Heart right ventricle (tissue), 16 donors: ENCODE measurements around the gene ASB1. TPM values are rescaled to one million over a fixed set of nuclear protein-coding genes. Genes with fewer than 3 reads are reported as not detected.

Experiments
- ATAC-seq, 8 donors: fragments of 200-7000 bp; cut with Tn5 transposase; one replicate each; pipeline ENCODE4 v1.9.1; 2020; ENCODE audit warnings: mild to moderate bottlenecking in 8 of 8, moderate library complexity in 8 of 8, moderate number of reproducible peaks in 1 of 8
- DNase-seq, 2 donors: peaks; one replicate each; pipeline ENCODE4 v3.0.0-alpha.2; 2020
- H3K27ac ChIP-seq, 10 donors: fragments of 200-600 bp; sonication (generic) in 2 of 10; one replicate each; pipeline versions ENCODE4 v1.5.0 to v1.8.0; 2020 to 2022; ENCODE audit warnings: mild to moderate bottlenecking in 3 of 10
- H3K27me3 ChIP-seq, 7 donors: fragments of 200-600 bp; one replicate each; pipeline ENCODE4 v1.8.0; 2021 to 2022; ENCODE audit warnings: mild to moderate bottlenecking in 2 of 7
- H3K36me3 ChIP-seq, 9 donors: fragments of 200-600 bp; sonication (generic) in 1 of 9; one replicate each; pipeline versions ENCODE4 v1.5.0 to v1.8.0; 2020 to 2022; ENCODE audit warnings: mild to moderate bottlenecking in 2 of 9
- H3K4me1 ChIP-seq, 9 donors: fragments of 200-600 bp; sonication (generic) in 1 of 9; one replicate each; pipeline versions ENCODE4 v1.5.0 to v1.8.0; 2020 to 2022; ENCODE audit warnings: mild to moderate bottlenecking in 4 of 9
- H3K4me3 ChIP-seq, 10 donors: fragments of 200-600 bp; sonication (generic) in 2 of 10; one replicate each; pipeline versions ENCODE4 v1.5.0 to v1.8.0; 2020 to 2022; ENCODE audit warnings: mild to moderate bottlenecking in 7 of 10, moderate library complexity in 2 of 10
- H3K9me3 ChIP-seq, 11 donors: fragments of 200-600 bp in 10 of 11; sonication (generic) in 2 of 11; one replicate each; pipeline versions ENCODE4 v1.5.0 to v1.8.0; 2013 to 2022; ENCODE audit warnings: mild to moderate bottlenecking in 2 of 11, control low read depth in 1 of 11, moderate library complexity in 1 of 11
- CTCF ChIP-seq, 9 donors: fragments of 200-600 bp; sonication (generic) in 2 of 9; IDR thresholded peaks; one replicate each; pipeline versions ENCODE4 v1.5.0 to v1.8.0; 2021 to 2022; ENCODE audit warnings: antibody characterized with exemption in 9 of 9, mild to moderate bottlenecking in 5 of 9, moderate library complexity in 1 of 9
- WGBS, 2 donors: extraction: QIAGEN DNeasy Blood & Tissue Kit; methylation state at CpG; one replicate each; pipeline ENCODE4 v1.1.7; 2013; ENCODE audit warnings: inconsistent platforms in 1 of 2; 5-methylcytosine and 5-hydroxymethylcytosine counted together
- intact Hi-C, 10 donors: fragments of 100-400 bp; cut with DNase I; formaldehyde crosslinking; loops; one replicate each; pipeline versions ENCODE4 v1.11.1 to v1.14.2; 2022
- polyA plus RNA-seq, 2 donors: library from polyadenylated mRNA; stranded (reverse); fragments of 200-250 nt; gene quantifications; one replicate each; pipeline ENCODE4 v1.2.3, GENCODE V29; 2013
- total RNA-seq, 10 donors: library from RNA; stranded (reverse); fragmentation: NEBNext Ultra II Directional in 3 of 10; extraction: Animal tissue kit (Norgen Biotek cat#: 25700) in 3 of 10; gene quantifications; one replicate each; pipeline versions ENCODE4 v1.2.1 to v1.2.4, GENCODE V29; 2021 to 2023
- donor health status: Arrhythmogenic right ventricular cardiomyopathy.
- donor health status: ischemic (EF 13 %, LVEDD 7.1; RV severe dilation, severe dysfunction).
- donor health status: healthy with polysubstance abuse.
- donor health status: DM: no; HTN: yes; CAD: no.
- donor health status: DM: no; HTN: no; CAD: no.
- donor health status: ischemic (EF 25% LVEDD 6.9; RV normal size, moderate dysfunction).
- donor health status: ischemic (EF 25% LVEDD 5.7; RV mildly dilated, moderate dysfunction).
- donor health status: healthy.
- donor health status: DM: yes; HTN: yes; CAD: no.
- donor health status: Ischemic cardiomyopathy.
- donor health status: ischemic (EF 35%, LVEDD 5.7; RV mildly dilated, moderate dysfunction).
- donor health status: nonischemic (EF 11% LVEDD 7.7; RV severe dilation, severe dysfunction).
- donor health status: DM: yes; HTN: yes; CAD: no.
- donor health status: PGD.
- donor health status: ischemic (EF 29% LVEDD 5.4; RV normal size, mild dysfunction).
- donor health status: nonischemic (EF 23%, LVEDD 6.1; RV moderate dilation, normal function).

Gene ASB1
- total and polyA plus RNA-seq, 12 donors, result 31.4 to 61.5 (median 49.5) TPM

GRCh38 chr2:238422285-238422684, 4.4 kb upstream of the ASB1 start:
- H3K4me3 ChIP-seq, result no peak overlapping the region
- ATAC-seq (no peak), DNase-seq (no peak)
- no peak for TF ChIP-seq CTCF (IDR thresholded peaks at IDR 0.05)
- WGBS, 2 donors, result 77 to 78% methylated on average over 10 of the region's 10 CpGs
- H3K9me3 ChIP-seq, result no peaks in the 10 kb centered on the region
- H3K27ac ChIP-seq, result no peak overlapping the region
- peaks cover 0 to 58% (median 10%) of the 10 kb centered on the region in 7 donors for H3K27me3 ChIP-seq
- intact Hi-C loops, result no loop called here
- peaks cover 8 to 56% (median 34%) of the 10 kb centered on the region in 9 donors for H3K4me1 ChIP-seq
- no peaks in the 10 kb centered on the region for H3K36me3 ChIP-seq

- WGBS, 2 donors, result 93 to 95% methylated on average over 7 of the region's 7 CpGs
- Histone ChIP-seq H3K27me3 (peaks cover 0 to 55% (median 10%) of the 10 kb centered on the region in 7 donors), H3K9me3 (no peaks in the 10 kb centered on the region), H3K4me3 (no peak overlapping the region), H3K4me1 (peaks cover 8 to 62% (median 40%) of the 10 kb centered on the region in 9 donors), H3K36me3 (no peaks in the 10 kb centered on the region), H3K27ac (peak overlapping the region in 1 of 10 donors; percentile 76)
- no peak for ATAC-seq
- intact Hi-C loops, result no loop called here
- no peak for DNase-seq
- no peak for TF ChIP-seq CTCF (IDR thresholded peaks at IDR 0.05)
Observed at GRCh38 chr2:238422940-238423339, 3.8 kb upstream of the ASB1 start.

GRCh38 chr2:238423561-238424312, 3.0 kb upstream of the ASB1 start:
- intact Hi-C loops, result no loop called here
- TF ChIP-seq CTCF (IDR thresholded peaks at IDR 0.05), result no peak

GRCh38 chr2:238424313-238424700, 2.4 kb upstream of the ASB1 start:
- Histone ChIP-seq H3K27me3 (peaks cover 0 to 45% (median 10%) of the 10 kb centered on the region in 7 donors), H3K27ac (peak overlapping the region in 1 of 10 donors; percentile 76), H3K36me3 (no peaks in the 10 kb centered on the region), H3K9me3 (no peaks in the 10 kb centered on the region), H3K4me1 (peaks cover 8 to 68% (median 49%) of the 10 kb centered on the region in 9 donors), H3K4me3 (no peak overlapping the region)
- TF ChIP-seq CTCF (IDR thresholded peaks at IDR 0.05), result no peak
- WGBS, 2 donors, result 54 to 58% methylated on average over 3 of the region's 3 CpGs
- ATAC-seq (no peak), DNase-seq (no peak)
- intact Hi-C loops, result no loop called here

More at GRCh38 chr2:238423561-238424312, 3.0 kb upstream of the ASB1 start:
- H3K9me3 ChIP-seq, result no peaks in the 10 kb centered on the region
- DNase-seq, result no peak
- no peak overlapping the region for H3K4me3 ChIP-seq
- H3K36me3 ChIP-seq, result no peaks in the 10 kb centered on the region
- H3K27ac ChIP-seq, result peak overlapping the region in 2 of 10 donors; percentile 7 to 76
- no peak for ATAC-seq
- 87 to 88% methylated on average over 9 of the region's 9 CpGs for WGBS, 2 donors
- peaks cover 8 to 69% (median 48%) of the 10 kb centered on the region in 9 donors for H3K4me1 ChIP-seq
- peaks cover 0 to 49% (median 10%) of the 10 kb centered on the region in 7 donors for H3K27me3 ChIP-seq
